ENCODE measurements around the gene LRRC66.

Gene LRRC66

DNA sequence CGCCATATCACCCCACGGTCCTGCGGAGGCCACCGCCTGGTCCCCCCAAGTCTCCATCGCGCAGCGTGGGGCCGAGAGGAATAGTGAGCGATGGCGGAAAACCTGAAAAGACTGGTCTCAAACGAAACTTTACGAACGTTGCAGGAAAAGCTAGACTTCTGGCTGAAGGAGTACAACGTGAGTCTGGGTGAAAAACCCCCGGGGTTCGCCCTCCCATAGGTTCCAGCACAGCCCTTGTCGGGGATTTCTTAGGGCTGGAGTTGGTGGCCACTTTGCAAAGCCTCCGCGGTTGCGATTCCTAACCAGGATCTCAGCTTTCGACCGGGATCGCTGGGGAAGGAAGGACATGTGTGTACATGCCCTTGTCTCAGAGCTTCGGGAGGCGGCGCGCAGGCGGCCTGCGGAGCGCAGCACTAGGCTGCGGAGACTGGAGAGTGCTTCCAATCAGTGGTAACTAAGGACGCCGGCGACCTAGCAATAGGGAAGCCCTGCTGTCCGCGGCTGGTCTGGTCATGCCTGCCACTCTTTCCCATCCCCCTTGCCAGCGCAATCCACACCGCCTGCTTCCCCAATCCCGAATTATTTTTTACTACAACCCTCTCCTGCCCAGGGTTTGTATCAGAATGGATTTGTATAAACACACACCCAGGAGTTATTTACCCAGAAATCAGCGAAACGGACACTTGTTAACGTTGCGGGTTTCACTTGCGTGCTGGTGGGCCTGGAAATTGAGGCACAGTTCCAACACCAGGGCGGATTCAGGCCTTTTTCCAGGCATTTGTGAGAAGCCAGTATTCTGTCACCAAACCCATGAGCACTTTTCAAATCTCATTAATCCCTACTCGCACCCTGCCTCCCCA, 31.7 kb upstream of the LRRC66 start:
- H3K9ac ChIP-seq = no peak overlapping the region
- H3K27me3 ChIP-seq = no peaks in the 10 kb centered on the region
- H3K4me1 ChIP-seq = peaks cover 0 to 35% (median 0%) of the 10 kb centered on the region in 10 experiments; a peak in 7 of 20 replicates
- H3K4me3 ChIP-seq = no peak overlapping the region
- TF ChIP-seq Cebpa-rat (IDR thresholded peaks at IDR 0.05) = no peak
- H3K9me3 ChIP-seq (replicated peaks in 1 of 11) = peaks cover 15 to 27% (median 19%) of the 10 kb centered on the region in 11 experiments
- H4K20me1 ChIP-seq = no peaks in the 10 kb centered on the region
- peaks cover 0 to 4% (median 0%) of the 10 kb centered on the region in 11 experiments; a peak in 1 of 22 replicates for H3K36me3 ChIP-seq
- H3K27ac ChIP-seq = peak overlapping the region in 3 of 11 experiments; percentile 21 to 51 (median 43); a peak in 3 of 22 replicates
- H3K4me2 ChIP-seq = peak overlapping the region in 5 of 11 experiments; percentile 19 to 64 (median 49); a peak in 8 of 22 replicates

GRCh38 chr4:52051213-52051614, 31.1 kb upstream of the LRRC66 start, which contains the start of gene SPATA18:
Gene SPATA18 (plus strand): TSS chr4:52051304. CDS start chr4:52051705, 401 bp downstream.
- Histone ChIP-seq H3K4me1 (peaks cover 0 to 29% (median 0%) of the 10 kb centered on the region in 10 experiments; a peak in 7 of 20 replicates), H3K36me3 (peaks cover 0 to 4% (median 0%) of the 10 kb centered on the region in 11 experiments; a peak in 1 of 22 replicates), H3K9ac (no peak within 1 kb of the TSS), H3K27me3 (no peaks in the 10 kb centered on the region), H3K4me2 (peak within 1 kb of the TSS in 5 of 11 experiments; percentile 19 to 64 (median 49); a peak in 7 of 22 replicates), H3K27ac (peak within 1 kb of the TSS in 3 of 11 experiments; percentile 21 to 51 (median 43); a peak in 3 of 22 replicates), H4K20me1 (no peaks in the 10 kb centered on the region), H3K4me3 (no peak within 1 kb of the TSS), H3K9me3 (replicated peaks in 1 of 11) (peaks cover 15 to 27% (median 19%) of the 10 kb centered on the region in 11 experiments)
- no peak for TF ChIP-seq Cebpa-rat (IDR thresholded peaks at IDR 0.05)

- TF ChIP-seq Cebpa-rat (IDR thresholded peaks at IDR 0.05) = no peak
- Histone ChIP-seq H3K27me3 (no peaks in the 10 kb centered on the region), H3K4me1 (peaks cover 0 to 29% (median 0%) of the 10 kb centered on the region in 10 experiments; a peak in 7 of 20 replicates), H3K9me3 (replicated peaks in 1 of 11) (peaks cover 15 to 27% (median 19%) of the 10 kb centered on the region in 11 experiments), H3K4me3 (no peak overlapping the region), H3K27ac (no peak overlapping the region), H3K4me2 (peak overlapping the region in 2 of 11 experiments; percentile 15 to 36; a peak in 2 of 22 replicates), H3K36me3 (peaks cover 0 to 4% (median 0%) of the 10 kb centered on the region in 11 experiments; a peak in 1 of 22 replicates), H4K20me1 (no peaks in the 10 kb centered on the region), H3K9ac (no peak overlapping the region)
Observed at GRCh38 chr4:52049266-52049665, 29.1 kb upstream of the LRRC66 start.

GRCh38 chr4:52045028-52045427, 24.9 kb upstream of the LRRC66 start:
- Histone ChIP-seq H3K27me3 (no peaks in the 10 kb centered on the region), H3K4me2 (no peak overlapping the region), H3K27ac (no peak overlapping the region), H3K9me3 (replicated peaks in 1 of 11) (peaks cover 0 to 8% (median 5%) of the 10 kb centered on the region in 11 experiments; a peak in 8 of 22 replicates), H3K36me3 (no peaks in the 10 kb centered on the region), H4K20me1 (no peaks in the 10 kb centered on the region), H3K4me1 (peaks cover 0 to 6% (median 0%) of the 10 kb centered on the region in 10 experiments; a peak in 2 of 20 replicates), H3K9ac (no peak overlapping the region), H3K4me3 (no peak overlapping the region)
- TF ChIP-seq Cebpa-rat (IDR thresholded peaks at IDR 0.05) = no peak

- TF ChIP-seq Cebpa-rat (IDR thresholded peaks at IDR 0.05) = no peak
- Histone ChIP-seq H3K9me3 (replicated peaks in 1 of 11) (no peaks in the 10 kb centered on the region), H4K20me1 (peaks cover 0 to 5% (median 0%) of the 10 kb centered on the region in 11 experiments; a peak in 1 of 22 replicates), H3K4me1 (peaks cover 18 to 27% (median 22%) of the 10 kb centered on the region in 10 experiments), H3K36me3 (peaks cover 0 to 5% (median 0%) of the 10 kb centered on the region in 11 experiments; a peak in 3 of 22 replicates), H3K27me3 (no peaks in the 10 kb centered on the region), H3K27ac (peak within 1 kb of the TSS in 10 of 11 experiments; percentile 67 to 85 (median 78); a peak in 21 of 22 replicates), H3K9ac (peak within 1 kb of the TSS; percentile 71 to 89 (median 82)), H3K4me2 (peak within 1 kb of the TSS; percentile 75 to 90 (median 85)), H3K4me3 (peak within 1 kb of the TSS; percentile 61 to 80 (median 74))
Observed at GRCh38 chr4:52038103-52038912, 18.1 kb upstream of the LRRC66 start, which contains the start of gene SGCB. Gene SGCB (minus strand): TSS chr4:52038299. CDS start chr4:52038259, 40 bp downstream.

DNA sequence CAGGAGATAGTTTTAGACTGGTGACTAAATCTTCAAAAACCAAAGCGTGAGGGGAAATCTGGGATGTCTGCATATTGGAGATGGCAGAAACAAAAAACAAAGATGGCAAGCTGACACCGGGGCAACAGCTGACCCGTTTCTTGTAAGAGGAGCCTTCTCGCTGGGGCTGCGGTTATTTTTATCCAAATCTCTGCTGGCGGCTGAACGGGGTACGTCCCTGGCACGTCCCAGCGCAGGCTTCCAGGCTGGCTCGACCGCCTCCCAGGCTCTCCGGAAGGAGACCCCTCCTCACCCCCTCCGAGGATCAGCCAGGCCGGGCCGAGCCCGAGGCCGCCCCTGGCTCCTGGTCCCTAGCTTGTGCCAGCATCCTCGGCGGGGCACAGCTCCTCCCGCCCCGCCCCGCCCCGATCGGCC, 17.5 kb upstream of the LRRC66 start:
- peak overlapping the region; percentile 69 to 90 (median 78) for H3K4me2 ChIP-seq
- H3K27ac ChIP-seq = peak overlapping the region in 10 of 11 experiments; percentile 67 to 85 (median 78); a peak in 21 of 22 replicates
- H3K36me3 ChIP-seq = peaks cover 0 to 10% (median 0%) of the 10 kb centered on the region in 11 experiments; a peak in 5 of 22 replicates
- no peak for TF ChIP-seq Cebpa-rat (IDR thresholded peaks at IDR 0.05)
- peak overlapping the region; percentile 71 to 89 (median 82) for H3K9ac ChIP-seq
- H3K4me1 ChIP-seq = peaks cover 20 to 27% (median 22%) of the 10 kb centered on the region in 10 experiments
- peaks cover 0 to 5% (median 0%) of the 10 kb centered on the region in 11 experiments; a peak in 1 of 22 replicates for H4K20me1 ChIP-seq
- H3K27me3 ChIP-seq = no peaks in the 10 kb centered on the region
- peak overlapping the region; percentile 61 to 80 (median 74) for H3K4me3 ChIP-seq
- H3K9me3 ChIP-seq (replicated peaks in 1 of 11) = no peaks in the 10 kb centered on the region

- no peak for TF ChIP-seq Cebpa-rat (IDR thresholded peaks at IDR 0.05)
- Histone ChIP-seq H3K4me3 (peak overlapping the region; percentile 61 to 80 (median 74)), H3K27ac (peak overlapping the region in 9 of 11 experiments; percentile 67 to 85 (median 77); a peak in 13 of 22 replicates), H3K27me3 (no peaks in the 10 kb centered on the region), H3K36me3 (peaks cover 0 to 16% (median 2%) of the 10 kb centered on the region in 11 experiments; a peak in 9 of 22 replicates), H3K4me2 (peak overlapping the region; percentile 69 to 90 (median 78)), H3K9me3 (replicated peaks in 1 of 11) (no peaks in the 10 kb centered on the region), H4K20me1 (peaks cover 0 to 5% (median 0%) of the 10 kb centered on the region in 11 experiments; a peak in 1 of 22 replicates), H3K9ac (peak overlapping the region; percentile 71 to 89 (median 82); a peak in 18 of 22 replicates), H3K4me1 (peaks cover 20 to 30% (median 25%) of the 10 kb centered on the region in 10 experiments)
Observed at GRCh38 chr4:52036886-52037530, 16.8 kb upstream of the LRRC66 start.
